Activated effector memory CD4-positive, alpha-beta T cell treated with anti-CD3 and anti-CD28 coated beads, Interleukin-2, amount 50 U/mL, for 16 hours (primary cell): ENCODE data around the gene VANGL1.
A peak's percentile ranks its signal among the peaks of the same experiment; 100 is the strongest.
"Not testable (repeated sequence)": the region's sequence is repeated elsewhere in the genome, so short reads cannot be mapped to it uniquely, and the experiment has no call there.

Source experiments
- DNase-seq: peaks from one replicate; pipeline ENCODE4 v3.0.0-alpha.2; 2020

Gene VANGL1

DNA sequence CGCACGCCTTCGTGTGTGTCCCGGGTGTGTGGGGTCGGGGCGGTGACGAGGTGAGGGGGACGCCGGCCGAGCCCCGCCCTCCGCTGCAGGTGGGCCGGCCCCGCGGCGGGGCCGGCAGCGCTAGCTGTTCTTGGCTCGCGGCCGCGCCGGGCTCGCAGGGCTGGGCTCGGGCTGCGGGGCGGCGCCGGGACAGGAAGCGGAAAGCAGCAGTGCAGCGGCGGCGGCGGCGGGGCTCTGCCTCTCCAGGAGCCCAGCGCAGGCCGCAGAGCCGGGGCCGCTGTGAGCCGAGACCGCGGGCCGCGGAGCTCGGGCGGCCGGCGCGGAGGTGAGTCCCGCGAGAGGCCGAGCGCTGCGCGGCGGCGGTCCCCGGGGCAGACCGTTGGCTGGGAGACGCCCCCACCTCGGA is at the start of gene VANGL1:
VANGL1 (plus strand) TSS at position 209 of the 406 bp plus-strand sequence. CDS start 9,444 bp downstream, outside the sequence.
- DNase-seq = peak; percentile 75

DNA sequence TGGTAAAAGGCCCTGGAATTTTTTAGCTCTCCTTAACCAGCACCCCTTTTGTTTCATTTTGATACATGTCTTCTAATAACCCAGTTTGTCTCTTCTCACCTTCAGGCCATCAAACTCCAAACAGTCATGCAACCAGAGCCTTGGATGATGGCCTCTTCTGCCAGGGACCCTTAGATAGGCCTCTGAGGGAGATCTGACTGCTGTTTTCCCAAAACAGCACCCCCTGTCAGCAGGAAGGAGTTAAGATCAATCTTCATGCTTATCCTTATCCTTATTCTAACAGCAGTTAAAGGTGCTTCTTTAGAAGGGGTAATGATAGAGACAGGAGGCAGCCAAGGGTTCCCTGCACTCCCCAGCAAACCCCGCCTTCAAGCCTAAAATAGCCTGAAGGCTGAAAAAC is 49.5 kb upstream of the VANGL1 start:
- DNase-seq = no peak

DNA sequence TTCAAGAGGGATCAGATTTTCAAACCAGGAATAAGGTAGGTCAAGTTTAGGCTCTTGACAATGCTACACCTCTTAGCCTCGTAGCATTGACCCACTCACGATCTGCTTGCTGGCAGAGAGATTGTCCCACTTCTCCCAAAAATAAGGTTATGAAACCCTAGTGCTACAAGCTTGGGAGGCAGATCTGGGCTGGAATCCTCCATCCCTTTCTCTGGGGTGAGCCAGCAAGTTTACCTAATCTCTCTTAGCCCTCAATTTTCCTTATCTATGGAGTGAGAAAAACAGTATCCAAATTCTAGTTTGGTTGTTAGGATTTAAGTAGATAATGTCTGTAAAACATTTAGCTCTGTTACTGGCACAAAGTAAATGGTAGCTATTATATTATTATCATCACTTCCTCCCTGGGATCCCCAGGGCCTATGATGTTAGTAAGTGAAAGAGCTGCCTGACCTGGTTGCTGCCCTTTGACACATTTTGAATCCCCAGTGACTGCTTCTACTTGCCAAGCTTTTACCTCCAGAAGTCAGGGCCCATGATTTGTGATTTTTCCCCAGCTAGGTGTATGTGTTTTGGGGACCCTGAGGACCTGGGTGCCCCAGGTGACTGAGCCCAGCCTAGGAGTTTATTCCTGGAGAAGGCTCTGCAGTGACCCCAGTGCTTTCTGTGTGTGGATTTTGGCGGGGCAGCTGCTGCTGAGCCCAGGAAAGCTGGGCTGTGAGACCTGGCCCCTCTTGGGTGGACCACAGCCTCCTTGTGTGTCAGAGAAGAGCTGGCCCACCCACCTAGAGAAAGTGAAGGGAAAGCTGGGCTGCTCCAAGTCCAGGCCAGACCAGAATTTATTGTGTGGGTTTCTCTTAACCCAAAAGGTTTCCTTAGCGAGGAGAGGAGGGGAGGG is 48.2 kb upstream of the VANGL1 start:
- DNase-seq = no peak

DNA sequence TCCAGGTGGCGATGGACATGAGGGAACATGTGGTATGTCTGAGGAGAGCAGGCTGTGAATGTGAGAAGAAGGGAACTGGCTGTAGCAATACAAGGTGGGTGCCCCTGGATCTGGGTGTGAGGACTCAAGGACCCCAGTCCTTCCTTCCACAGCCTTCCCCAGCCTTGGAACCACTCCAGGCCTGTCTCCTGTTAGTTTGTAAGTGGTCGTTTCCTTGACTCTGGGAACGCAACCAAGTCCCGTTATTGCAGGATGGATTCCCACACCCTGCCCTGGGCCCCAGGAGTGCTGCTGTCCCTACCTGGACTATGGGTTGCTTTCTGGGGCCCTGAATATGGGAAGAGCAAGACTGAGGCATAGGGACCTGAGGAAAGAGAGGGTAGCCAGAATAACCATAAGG is 47.2 kb upstream of the VANGL1 start:
- no peak for DNase-seq

DNA sequence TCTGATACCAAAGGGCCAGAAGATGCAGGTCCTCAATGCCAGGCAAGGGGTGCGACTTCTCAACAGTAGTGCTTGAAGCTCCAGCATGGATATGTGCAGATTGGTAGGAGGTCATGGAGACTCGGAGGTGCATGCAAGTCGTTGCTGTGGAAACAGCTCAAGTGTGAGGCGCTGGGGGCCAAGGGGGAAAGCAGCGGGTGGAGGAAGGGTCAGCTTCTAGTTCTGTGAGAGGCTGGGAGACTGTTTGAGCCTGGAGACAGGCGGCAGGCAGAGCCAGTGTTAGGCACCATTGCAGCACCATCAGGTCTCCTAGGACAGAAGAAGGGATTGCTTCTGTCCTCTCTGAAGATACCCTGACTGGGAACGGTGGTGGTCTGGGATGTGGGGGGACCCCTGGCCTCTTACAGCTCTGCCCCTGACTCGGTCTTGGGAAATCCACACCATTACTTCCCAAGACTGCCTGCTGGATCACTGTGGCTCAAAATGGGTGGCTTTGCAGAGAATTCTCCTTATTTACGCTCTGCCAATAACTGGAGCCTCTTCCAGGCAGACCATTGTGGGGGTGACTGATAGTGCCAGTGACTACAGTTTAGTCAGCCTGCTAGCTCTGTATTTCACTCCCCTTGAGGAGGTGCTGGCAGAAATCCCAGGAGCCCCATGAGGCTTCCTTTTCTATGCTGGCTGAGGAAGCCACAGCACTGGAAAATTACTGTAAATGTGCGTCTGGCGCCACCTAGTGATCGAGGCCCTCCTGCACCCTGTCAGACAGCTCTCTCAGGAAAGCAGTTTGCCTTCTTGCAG is 46.3 kb upstream of the VANGL1 start:
- DNase-seq = peak; percentile 86

DNA sequence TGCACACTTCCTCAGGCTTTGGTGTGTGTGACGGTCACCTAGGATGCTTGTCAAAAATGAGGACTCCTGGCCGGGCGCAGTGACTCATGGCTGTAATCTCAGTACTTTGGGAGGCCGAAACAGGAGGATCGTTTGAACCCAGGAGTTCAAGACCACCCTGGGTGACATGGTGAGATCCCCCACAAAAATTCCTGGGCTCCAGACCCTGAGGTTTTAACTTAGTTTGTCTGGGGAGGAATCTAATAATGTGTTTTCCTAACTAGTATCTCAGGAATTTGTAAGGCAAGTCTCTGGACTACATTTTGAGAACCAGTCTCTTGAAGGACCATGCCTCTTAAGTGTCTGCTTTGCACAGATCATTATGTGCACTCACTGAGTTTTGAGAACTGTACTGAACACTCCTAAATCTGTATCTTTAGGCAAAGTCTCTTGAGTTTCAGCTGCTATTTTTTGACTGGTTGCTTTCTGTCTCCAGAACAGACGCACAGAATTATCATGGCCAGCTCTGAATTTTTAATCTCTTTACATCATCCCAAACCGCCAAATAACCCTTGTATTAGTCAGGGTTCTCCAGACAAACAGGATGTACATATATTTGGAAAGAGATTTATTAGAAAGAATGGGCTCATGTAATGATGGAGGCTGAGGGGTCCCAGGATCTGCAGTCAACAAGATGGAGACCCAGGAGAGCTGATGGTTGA is 45.5 kb upstream of the VANGL1 start:
- DNase-seq = no peak

DNA sequence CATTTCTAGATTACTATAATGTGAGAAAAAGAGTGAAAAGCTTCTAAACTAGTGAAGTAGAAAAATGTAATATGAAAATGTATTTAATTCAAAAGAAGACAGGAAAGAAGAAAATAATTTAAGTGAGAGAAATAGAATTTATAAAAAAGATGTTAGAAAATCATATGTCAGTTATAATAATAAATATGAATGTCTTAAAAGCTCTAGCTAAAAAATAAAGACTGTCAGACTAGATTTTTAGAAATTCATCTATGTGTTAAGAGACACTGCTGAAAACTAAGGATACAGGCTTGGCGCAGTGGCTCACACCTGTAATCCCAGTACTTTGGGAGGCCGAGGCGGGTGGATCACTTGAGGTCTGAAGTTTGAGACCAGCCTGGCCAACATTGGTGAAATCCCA is 37.3 kb upstream of the VANGL1 start:
- DNase-seq = no peak

DNA sequence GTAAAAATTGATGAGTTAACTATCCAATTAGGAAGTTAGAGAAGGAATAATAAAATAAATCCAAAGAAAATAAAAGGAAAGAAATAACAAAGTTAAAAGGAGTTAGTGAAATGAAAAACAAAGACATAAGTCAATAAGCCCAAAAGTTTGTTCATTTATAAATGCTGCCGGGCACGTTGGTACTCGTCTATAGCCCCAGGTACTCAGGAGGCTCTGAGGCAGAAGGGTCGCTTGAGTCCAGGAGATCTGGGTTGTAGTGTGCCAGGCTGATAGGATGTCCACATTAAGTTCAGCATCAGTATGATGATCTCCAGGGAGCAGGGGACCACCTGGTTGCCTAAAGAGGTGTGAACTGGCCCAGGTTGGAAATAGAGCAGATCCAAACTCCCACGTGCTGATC is 35.5 kb upstream of the VANGL1 start:
- no peak for DNase-seq

DNA sequence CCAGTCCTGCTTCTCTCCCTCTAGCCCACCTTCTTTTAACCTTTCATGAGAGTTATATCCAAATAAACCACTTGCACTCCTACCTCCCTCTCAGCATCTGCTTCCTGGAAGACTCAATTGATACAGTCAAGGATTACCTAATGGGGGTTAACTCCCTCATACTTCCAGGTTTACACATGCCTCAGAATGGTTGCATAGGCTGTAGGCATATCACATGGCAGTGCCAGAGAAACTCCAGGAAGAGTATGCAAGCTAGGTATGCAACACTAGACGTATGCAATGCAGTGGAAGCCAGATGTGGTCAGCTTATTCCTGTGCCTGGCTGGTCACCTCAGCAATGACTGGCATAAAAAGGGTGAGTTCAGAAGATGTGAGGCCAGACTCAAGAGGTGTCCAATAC is 32.7 kb upstream of the VANGL1 start:
- DNase-seq = no peak

DNA sequence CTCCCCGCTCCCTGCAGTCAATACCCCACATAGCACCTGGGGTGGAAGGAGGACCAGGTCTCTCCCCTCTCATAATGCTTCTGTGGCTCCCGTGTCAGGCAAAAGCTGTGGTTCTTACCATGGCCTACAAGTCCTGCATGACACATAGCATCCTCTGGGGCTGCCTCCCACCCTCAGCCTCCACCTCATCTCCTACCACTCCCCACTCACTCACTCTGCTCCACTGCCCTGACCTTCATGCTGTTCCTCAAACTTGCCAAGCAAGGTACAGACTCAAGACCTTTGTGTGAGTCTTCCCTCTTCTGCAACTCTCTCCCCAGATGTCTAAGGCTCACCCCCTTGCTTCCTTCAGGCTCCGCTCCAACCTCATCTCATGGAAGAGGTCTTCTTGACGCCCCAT is 28.0 kb upstream of the VANGL1 start:
- DNase-seq = no peak

DNA sequence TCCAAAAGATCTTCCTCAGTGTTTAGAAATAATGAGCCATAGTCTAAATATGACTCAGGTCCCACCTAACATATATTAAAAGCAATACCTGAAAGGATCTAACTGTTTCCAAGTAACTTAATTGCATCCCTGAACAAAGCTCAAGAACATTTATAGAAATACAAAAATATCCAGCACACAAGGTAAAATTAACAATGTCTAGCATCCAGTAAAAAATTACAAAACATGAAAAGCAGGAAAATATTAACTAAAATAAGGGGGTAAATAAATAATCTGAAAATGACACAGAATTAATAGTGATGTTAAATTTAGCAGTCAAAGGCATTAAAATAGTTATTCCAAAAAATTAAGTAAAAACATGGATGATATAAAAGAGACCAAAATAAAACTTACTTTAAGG is 21.3 kb upstream of the VANGL1 start:
- no peak for DNase-seq

DNA sequence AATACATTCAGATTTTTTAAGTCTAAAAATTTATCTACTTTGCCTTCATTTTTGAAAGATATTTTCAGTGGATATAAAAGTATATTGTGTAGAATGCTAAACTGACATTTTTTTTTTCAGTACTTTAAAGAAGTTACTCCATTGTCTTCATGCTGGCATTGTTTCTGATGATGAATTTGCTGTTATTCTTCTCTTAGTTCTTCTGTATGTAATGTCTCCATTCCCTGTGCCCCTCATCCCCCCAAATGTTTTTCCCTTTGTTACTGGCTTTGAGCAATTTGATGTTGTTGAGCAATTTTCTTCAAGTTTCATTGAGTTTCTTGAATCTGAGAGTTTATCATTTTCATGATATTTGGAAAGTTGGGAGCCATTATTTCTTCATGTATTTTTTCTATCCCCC is 20.8 kb upstream of the VANGL1 start:
- DNase-seq = no peak

DNA sequence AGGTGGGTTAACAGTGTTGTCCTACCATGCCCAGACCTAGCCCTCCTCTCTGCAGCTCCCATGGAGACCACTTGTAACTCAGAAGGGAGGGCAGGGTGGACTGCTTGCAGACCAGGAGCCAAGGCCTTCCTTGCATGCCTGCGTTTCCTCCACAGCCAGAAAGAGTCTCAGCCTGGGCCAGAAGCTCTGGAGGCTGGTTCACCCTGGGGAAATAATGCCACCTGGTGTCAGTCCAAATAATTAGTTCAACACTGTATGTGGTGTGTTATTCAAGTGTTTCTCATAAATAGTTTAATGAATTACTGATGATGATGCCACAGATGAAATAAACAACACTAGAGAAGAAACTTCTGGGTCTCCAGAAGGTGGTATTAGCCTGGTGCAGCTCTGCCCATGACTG is 16.9 kb upstream of the VANGL1 start:
- DNase-seq = no peak

DNA sequence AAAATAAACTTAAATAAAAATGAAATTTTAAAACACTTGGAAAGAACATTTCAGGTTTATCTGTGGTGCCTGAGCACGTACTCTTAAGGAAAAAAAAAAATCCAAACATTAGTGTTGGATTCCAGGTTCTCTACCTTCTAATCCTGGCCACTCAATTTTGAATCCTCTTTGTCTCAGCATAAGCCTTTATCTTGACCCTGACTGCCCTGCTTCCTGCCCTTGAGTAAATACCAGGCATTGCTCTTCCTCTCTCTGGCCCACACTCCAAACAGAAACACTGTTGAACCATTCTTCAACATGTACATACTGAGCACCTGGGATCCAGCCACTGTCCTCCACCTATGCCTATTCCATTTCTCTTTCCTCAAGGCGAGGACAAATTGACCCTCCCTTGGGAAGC is 11.4 kb upstream of the VANGL1 start:
- no peak for DNase-seq

DNA sequence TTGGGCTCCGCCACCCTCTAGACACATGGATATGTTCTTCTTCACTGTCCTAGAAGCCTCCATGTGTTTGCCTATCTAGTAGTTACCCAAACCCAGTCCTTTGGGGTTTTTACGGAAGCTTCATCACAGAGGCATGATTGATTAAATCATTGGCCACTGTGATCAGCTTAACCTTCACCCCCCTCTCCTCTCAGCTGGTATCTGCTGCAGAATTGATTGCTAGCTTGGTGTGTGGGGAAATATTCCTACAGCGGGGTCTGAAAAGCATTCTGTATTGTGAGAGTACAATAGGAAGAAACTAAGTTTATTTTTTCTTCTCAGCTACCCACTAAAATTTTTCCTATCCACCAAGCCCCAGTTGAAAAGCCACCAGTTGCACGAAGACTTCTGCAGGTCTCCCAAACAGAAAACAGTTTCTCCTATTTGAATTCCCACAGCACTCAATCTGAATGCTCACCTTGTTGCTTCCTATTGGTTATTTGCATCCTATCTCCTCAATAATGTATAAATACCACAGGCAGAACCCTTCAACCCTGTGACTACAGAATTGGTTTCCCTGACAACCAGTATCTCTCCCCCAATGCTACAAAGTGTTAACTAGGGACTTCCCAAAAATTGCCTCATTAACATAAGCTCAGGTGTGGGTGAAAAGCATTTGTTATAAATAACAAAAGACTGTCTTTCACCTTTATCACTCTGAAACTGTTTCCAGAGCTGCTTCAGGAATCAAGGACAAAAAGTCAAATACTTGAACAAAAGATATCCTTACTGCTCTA is 9.3 kb upstream of the VANGL1 start:
- DNase-seq = no peak

DNA sequence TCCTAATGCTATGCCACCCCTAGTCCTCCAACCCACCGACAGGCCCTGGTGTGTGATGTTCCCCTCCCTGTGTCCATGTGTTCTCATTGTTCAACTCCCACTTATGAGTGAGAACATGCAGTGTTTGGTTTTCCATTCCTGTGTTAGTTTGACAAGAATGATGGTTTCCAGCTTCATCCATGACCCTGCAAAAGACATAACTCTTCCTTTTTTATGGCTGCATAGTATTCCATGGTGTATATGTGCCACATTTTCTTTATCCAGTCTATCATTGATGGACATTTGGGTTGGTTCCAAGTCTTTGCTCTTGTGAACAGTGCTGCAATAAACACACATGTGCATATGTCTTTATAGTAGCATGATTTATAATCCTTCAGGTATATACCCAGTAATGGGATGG is 8.2 kb upstream of the VANGL1 start:
- not testable (repeated sequence) for DNase-seq

DNA sequence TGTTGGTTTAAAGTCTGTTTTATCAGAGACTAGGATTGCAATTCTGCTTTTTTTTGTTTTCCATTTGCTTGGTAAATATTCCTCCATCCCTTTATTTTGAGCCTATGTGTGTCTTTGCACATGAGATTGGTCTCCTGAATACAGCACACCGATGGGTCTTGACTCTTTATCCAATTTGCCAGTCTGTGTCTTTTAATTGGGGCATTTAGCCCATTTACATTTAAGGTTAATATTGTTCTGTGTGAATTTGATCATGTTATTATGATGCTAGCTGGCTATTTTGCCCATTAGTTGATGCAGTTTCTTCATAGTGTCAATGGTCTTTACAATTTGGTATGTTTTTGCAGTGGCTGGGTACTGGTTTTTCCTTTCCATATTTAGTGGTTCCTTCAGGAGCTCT is 4.5 kb upstream of the VANGL1 start:
- DNase-seq = not testable (repeated sequence)

DNA sequence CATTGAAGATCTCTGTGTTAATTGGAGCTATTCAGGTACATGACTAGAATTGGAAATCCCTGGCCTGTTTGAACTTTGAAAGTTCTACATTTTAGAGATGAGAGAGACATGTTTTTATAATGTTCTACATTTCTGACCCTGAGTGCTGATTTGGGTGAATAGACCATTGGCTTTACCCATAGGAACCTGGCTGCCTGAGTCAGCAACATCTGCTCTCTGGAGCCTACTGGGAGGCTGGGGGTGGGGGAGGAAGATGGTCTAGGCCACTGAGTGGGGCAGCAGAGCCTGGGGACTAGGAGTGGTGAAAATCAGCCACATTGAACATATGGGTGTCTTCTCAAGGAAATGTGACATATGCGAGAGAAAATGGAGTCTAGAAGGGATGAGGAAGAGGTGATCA is 1.4 kb upstream of the VANGL1 start:
- no peak for DNase-seq

DNA sequence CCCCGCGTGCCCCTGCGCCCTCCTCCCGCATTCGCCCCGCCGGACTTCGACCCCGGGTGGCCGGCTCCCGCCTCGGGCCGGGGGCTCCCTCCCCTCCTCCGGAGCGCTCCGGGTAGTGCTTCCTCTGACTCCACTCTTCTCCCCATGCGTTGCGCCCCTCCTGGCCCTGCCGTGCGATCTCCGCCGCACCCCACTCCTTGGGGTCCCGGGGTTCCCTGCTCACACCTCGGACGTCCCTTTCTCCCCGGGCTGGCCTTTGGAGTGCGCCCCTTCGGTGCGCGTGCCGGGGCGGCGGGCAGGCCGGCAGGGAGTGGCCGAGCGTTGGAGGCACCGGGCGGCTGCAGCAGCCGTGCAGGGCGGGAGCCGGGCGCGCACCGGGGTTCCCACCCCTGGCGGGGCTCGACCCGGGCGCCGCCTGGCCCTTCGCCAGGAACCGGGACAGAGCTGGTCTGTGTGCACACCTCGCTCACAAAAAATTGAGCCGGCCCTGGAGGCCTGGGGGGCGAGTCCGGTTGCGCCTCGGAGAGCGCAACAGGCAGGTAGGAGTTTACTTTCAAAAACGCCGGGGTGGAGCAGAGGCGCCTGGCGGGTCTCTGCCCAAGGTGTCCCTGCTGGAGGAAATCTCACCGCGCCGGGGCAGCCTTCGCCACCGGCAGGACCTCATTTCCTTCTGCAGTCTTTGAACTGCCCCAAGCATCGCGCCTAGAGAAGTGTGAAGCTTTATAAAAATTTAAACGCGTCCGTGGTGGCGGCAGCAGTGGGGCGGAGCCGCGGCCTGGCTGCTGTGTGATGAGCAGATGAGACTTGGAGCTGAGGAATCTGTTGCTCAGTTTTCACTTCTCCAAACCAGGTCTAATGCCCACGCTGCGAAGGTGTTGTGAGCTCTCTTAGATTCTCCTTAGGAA is 650 bp downstream of the VANGL1 start:
- peak; percentile 70 for DNase-seq

DNA sequence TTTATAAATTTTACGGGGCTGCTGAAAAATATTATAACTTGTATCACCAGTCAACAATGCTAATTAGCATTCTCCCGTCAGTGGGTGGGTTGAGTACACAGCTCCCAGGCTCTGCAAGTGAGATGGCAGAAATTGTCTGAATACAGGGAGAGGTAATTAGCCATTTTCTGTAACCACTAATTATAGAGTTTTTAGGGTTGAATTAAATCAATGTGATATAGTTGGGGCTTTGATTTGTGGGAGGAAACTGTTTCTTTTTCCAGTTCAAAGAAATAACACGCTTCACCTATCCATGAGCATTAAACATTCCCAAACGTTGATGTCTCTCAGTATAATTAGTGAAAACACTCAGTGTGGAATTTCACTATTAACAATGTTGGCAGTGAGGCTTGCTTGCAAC is 1.5 kb downstream of the VANGL1 start:
- no peak for DNase-seq

DNA sequence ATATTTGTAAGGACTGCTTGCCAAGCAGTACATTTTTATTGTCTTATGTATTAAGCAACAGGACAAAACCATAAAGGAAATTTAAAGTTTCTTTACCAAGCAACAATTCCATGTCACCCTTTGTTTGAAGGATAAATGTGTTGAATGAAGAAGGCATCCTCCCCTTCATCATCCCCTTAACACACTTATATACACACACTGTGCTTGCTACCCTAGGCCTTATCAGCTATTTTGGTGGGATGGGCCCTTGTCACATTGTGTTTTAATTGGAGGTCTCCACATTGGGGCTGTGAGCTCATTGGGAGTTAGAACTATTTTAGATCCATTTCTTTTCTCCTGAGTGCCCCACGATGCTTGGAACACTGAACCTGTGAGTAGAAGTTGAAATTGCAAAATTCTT is 1.9 kb downstream of the VANGL1 start:
- no peak for DNase-seq

DNA sequence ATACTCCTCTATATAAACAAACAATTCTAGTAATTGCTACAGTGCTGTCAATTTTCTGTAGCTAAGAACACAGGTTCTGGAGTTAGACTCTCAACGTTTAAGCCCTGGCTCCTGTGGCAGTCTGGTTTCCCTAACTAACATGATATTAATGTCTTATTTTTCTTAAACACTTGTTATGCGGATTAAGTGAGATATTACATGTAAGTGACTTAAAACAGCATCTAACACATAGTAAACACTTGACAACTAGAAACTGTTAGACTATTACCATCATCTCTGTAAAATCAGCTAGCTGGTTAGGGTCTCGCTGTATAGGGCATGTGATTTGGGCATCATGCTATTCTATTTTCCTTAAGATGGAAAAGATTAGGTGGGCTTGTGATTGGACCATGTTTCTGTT is 2.3 kb downstream of the VANGL1 start:
- no peak for DNase-seq
